Fibroblast of lung (primary cell): ENCODE data around the gene TRMT13. TPM values are rescaled to one million over a fixed set of nuclear protein-coding genes. Genes with fewer than 3 reads are reported as not detected.

ENCODE experiments used
- DNase-seq, 2 donors: peaks; one replicate each; pipeline versions ENCODE4 v3.0.0 to v3.0.0-alpha.2; 2010; ENCODE audit warnings: low read depth in 2 of 2
- H2AFZ ChIP-seq: 2 replicates; pipeline ENCODE4 v1.5.1; 2012; ENCODE audit warnings: low read length, control low read depth, inconsistent platforms
- H3K27ac ChIP-seq: 2 replicates; pipeline ENCODE4 v1.5.1; 2011; ENCODE audit warnings: low read length, control low read depth; ENCODE audit not compliant: insufficient read depth
- H3K27me3 ChIP-seq: 2 replicates; pipeline ENCODE4 v1.5.1; 2011; ENCODE audit warnings: mild to moderate bottlenecking, low read length; ENCODE audit not compliant: control insufficient read depth, insufficient read depth
- H3K36me3 ChIP-seq: 2 replicates; pipeline ENCODE4 v1.5.1; 2011; ENCODE audit warnings: low read length; ENCODE audit not compliant: control insufficient read depth, insufficient read depth
- H3K4me1 ChIP-seq: 2 replicates; pipeline ENCODE4 v1.5.1; 2011; ENCODE audit warnings: low read length; ENCODE audit not compliant: control insufficient read depth, insufficient read depth; ENCODE audit errors: extremely low read depth
- H3K4me2 ChIP-seq: 2 replicates; pipeline ENCODE4 v1.5.1; 2011; ENCODE audit warnings: low read length, control low read depth; ENCODE audit not compliant: insufficient read depth; ENCODE audit errors: extremely low read depth
- H3K4me3 ChIP-seq, 4 experiments: fragments of 200-600 bp in 1 of 4; sonication (generic) in 1 of 4; replicated peaks in 1 of 4; 2 replicates each; pipeline ENCODE4 v1.5.1; 2011 to 2016; ENCODE audit warnings: low read length in 4 of 4, low read depth in 3 of 4, mild to moderate bottlenecking in 3 of 4, control low read depth in 2 of 4, inconsistent platforms in 1 of 4, mixed read lengths in 1 of 4; ENCODE audit not compliant: insufficient read depth in 1 of 4; ENCODE audit errors: control extremely low read depth in 1 of 4
- H3K79me2 ChIP-seq: 2 replicates; pipeline ENCODE4 v1.5.1; 2012; ENCODE audit warnings: mild to moderate bottlenecking, low read length, inconsistent platforms; ENCODE audit not compliant: control insufficient read depth, insufficient read depth
- H3K9ac ChIP-seq: 2 replicates; pipeline ENCODE4 v1.5.1; 2011; ENCODE audit warnings: mild to moderate bottlenecking, low read length, control low read depth; ENCODE audit not compliant: insufficient read depth
- H3K9me3 ChIP-seq: 2 replicates; pipeline ENCODE4 v1.5.1; 2012; ENCODE audit warnings: low read depth, low read length; ENCODE audit not compliant: control insufficient read depth, insufficient read depth
- H4K20me1 ChIP-seq: 2 replicates; pipeline ENCODE4 v1.5.1; 2011; ENCODE audit warnings: low read length; ENCODE audit not compliant: control insufficient read depth, insufficient read depth; ENCODE audit errors: extremely low read depth
- CTCF ChIP-seq, 2 donors: IDR thresholded peaks in 1 of 2; conservative IDR thresholded peaks in 1 of 2; 1 replicate in 1 of 2; 2 replicates in 1 of 2; pipeline ENCODE4 v1.5.1; 2011 to 2012; ENCODE audit warnings: low read length in 2 of 2, control low read depth in 1 of 2, inconsistent platforms in 1 of 2, low read depth in 1 of 2, mild to moderate bottlenecking in 1 of 2
- EZH2 ChIP-seq: IDR thresholded peaks from 2 replicates; pipeline ENCODE4 v1.5.1; 2012; ENCODE audit warnings: low read length, control low read depth, mild to moderate bottlenecking; ENCODE audit errors: missing control alignments
- polyA plus RNA-seq, 2 donors: library from polyadenylated mRNA; depleted of rRNA in 1 of 2; stranded (reverse) in 1 of 2; unstranded in 1 of 2; fragments of >200 nt; gene quantifications; 2 replicates each; pipeline ENCODE4 v1.2.1, GENCODE V29; 2011 to 2012; ENCODE audit warnings: missing spikeins in 1 of 2
- total RNA-seq: library from RNA; depleted of rRNA; stranded (reverse); fragments of >200 nt; gene quantifications from 2 replicates; pipeline ENCODE4 v1.2.1, GENCODE V29; 2014

TRMT13 gene
- total and polyA plus RNA-seq, 2 donors (not counting 1 experiment from before 2014, with no cell fraction given) = 10.4 to 16.3 TPM

DNA sequence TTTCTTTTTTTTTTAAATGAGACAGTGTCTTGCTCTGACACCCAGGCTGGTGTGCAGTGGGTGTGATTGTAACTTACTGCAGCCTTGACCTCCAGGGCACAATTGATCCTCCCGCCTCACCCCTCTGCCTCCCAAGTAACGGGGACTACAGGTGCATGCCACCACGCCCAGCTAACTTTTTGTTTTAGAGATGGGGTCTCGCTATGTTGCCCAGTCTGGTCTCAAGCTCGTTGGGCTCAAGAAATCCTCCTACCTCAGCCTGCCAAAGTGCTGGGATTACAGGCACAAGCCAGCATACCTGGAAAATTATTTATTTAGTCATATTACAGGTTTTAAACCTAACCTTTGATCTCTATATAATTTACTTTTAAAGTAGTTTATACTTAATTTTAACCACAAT is 31.7 kb downstream of the TRMT13 start:
- no peak overlapping the region for H3K4me2 ChIP-seq

DNA sequence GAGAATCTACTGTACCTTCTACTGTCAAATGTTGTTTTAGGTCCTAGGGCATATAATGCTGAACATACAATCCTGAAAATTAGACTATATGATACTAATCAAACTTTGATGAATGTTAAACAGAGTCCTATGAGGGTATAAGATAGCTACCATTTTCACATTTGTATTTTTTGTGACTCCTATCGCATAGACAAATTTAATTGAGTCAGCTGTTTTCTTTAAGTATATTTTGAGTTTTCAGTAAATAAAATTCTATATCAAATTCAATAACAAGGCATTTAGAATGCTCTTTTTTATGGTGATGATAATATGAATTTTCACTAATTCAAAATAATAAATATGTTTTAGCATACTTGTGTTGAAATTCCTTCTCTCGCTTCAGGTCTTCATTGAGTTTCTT is 35.1 kb downstream of the TRMT13 start:
- Histone ChIP-seq H3K4me2 (no peak overlapping the region), H3K9me3 (no peaks in the 10 kb centered on the region), H3K4me1 (no peaks in the 10 kb centered on the region), H4K20me1 (no peaks in the 10 kb centered on the region), H3K79me2 (no peaks in the 10 kb centered on the region), H3K4me3 (no peak overlapping the region), H3K27me3 (no peaks in the 10 kb centered on the region), H3K36me3 (no peaks in the 10 kb centered on the region), H3K27ac (no peak overlapping the region), H3K9ac (no peak overlapping the region), H2AFZ (no peak overlapping the region)
- TF ChIP-seq EZH2 (no peak), CTCF (conservative IDR thresholded peaks at IDR 0.05 in 1 of 2, IDR thresholded peaks at IDR 0.05 in 1 of 2; ENCODE audit: low read depth in 1 of 2, low read length in 2 of 2) (no peak)
- no peak for DNase-seq

More for the DNA sequence above, 31.7 kb downstream of the TRMT13 start:
- Histone ChIP-seq H3K4me3 (no peak overlapping the region), H3K9ac (no peak overlapping the region), H2AFZ (no peak overlapping the region), H3K27me3 (no peaks in the 10 kb centered on the region), H3K9me3 (no peaks in the 10 kb centered on the region), H3K27ac (no peak overlapping the region), H3K4me1 (no peaks in the 10 kb centered on the region), H3K36me3 (no peaks in the 10 kb centered on the region), H4K20me1 (no peaks in the 10 kb centered on the region), H3K79me2 (no peaks in the 10 kb centered on the region)
- DNase-seq = no peak
- TF ChIP-seq EZH2 (no peak), CTCF (conservative IDR thresholded peaks at IDR 0.05 in 1 of 2, IDR thresholded peaks at IDR 0.05 in 1 of 2; ENCODE audit: low read depth in 1 of 2, low read length in 2 of 2) (no peak)

DNA sequence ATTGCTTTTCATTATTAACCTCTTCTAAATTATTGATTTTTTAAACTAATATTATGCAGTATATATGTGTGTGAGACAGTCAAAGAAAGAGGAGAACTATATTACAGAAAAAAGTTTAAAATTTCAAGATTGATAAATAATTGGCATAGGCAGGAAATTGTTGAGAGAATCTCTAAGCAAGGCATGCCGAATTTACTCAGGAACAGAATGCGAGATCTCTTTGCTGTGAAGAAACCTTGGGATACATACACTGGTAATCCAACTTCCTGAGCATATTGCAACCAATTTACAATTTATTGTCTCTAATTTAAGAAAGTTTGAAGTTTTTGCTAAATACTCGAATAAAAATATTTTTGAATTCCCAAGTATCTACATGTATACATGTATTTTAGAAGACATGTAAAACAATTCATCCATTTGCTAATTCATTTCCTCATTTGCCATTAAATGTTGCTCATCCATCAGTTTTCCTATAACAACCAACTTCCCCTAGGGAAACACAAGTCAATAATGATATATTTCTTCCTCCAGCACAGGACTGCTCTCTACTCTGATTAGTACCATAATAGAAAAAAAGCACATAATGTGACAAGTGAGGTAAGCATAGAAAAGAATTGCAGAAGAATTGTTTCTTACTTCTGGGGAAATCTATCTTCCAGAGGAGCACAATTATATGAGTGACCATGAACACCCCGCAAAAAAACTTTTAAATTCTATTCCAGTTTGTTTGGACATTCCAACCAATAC is 44.5 kb downstream of the TRMT13 start:
- Histone ChIP-seq H3K4me1 (no peaks in the 10 kb centered on the region), H3K27me3 (no peaks in the 10 kb centered on the region), H4K20me1 (no peaks in the 10 kb centered on the region), H3K4me2 (no peak overlapping the region), H3K27ac (no peak overlapping the region), H2AFZ (no peak overlapping the region), H3K9ac (no peak overlapping the region), H3K4me3 (no peak overlapping the region), H3K36me3 (no peaks in the 10 kb centered on the region), H3K79me2 (no peaks in the 10 kb centered on the region), H3K9me3 (no peaks in the 10 kb centered on the region)
- DNase-seq = no peak
- TF ChIP-seq EZH2 (no peak), CTCF (conservative IDR thresholded peaks at IDR 0.05 in 1 of 2, IDR thresholded peaks at IDR 0.05 in 1 of 2; ENCODE audit: low read depth in 1 of 2, low read length in 2 of 2) (no peak)
